ENCODE results near the gene CTSL.

CTSL gene

GRCh38 chr9:87687207-87687606 lies 38.7 kb upstream of the CTSL start:
- H3K27ac ChIP-seq, result no peak overlapping the region
- TF ChIP-seq ZFX (IDR thresholded peaks at IDR 0.05; ENCODE audit: borderline replicate concordance), result no peak
- TF ChIP-seq CTCF (IDR thresholded peaks at IDR 0.05), result no peak

GRCh38 chr9:87694236-87694755 lies 31.6 kb upstream of the CTSL start:
- no peak for TF ChIP-seq CTCF (IDR thresholded peaks at IDR 0.05)
- TF ChIP-seq ZFX (IDR thresholded peaks at IDR 0.05; ENCODE audit: borderline replicate concordance), result no peak
- H3K27ac ChIP-seq, result no peak overlapping the region

DNA sequence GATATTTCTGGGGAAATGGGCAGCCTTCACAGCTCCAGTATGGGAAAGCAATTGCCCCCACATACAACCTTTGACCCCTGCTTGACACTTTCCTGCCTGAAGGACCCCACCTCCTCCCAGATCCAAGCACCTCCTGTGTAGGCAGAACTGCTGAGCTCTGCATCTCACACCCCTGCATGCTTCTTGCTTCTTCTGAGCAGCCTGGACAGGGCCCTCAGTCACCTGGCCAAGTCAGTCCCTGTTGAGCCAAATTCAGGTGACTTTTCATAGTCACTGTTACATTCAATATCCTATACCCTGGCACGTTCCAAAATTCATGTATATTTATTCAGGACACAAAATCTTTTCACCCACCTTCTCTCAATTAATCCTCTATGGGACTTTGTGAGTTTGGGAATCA lies 30.4 kb upstream of the CTSL start:
- no peak overlapping the region for H3K27ac ChIP-seq
- no peak for TF ChIP-seq CTCF (IDR thresholded peaks at IDR 0.05)

DNA sequence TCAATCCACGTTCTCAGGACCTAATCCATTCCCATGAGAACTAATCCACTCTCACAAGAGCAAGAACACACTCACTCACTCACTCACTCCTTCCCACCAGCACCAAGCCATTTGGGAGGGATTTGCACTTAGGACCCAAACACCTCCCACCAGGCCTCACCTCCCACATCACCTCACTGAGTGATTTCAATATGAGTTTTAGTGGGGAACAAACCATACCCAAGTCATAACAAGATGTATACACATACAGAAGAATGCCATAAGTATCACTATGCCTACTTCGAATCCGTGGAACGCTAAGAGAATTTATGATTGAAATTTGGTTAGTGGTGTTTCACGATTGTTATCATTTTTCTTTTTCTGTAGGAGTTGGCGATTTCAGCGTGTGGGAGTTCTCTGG lies 29.3 kb upstream of the CTSL start:
- no peak for TF ChIP-seq CTCF (IDR thresholded peaks at IDR 0.05)
- no peak for TF ChIP-seq ZFX (IDR thresholded peaks at IDR 0.05; ENCODE audit: borderline replicate concordance)
- H3K27ac ChIP-seq, result no peak overlapping the region

GRCh38 chr9:87698069-87698809 lies 27.7 kb upstream of the CTSL start:
- H3K27ac ChIP-seq, result no peak overlapping the region
- TF ChIP-seq ZFX (IDR thresholded peaks at IDR 0.05; ENCODE audit: borderline replicate concordance) (no peak), CTCF (IDR thresholded peaks at IDR 0.05) (no peak)

GRCh38 chr9:87699835-87700234 lies 26.1 kb upstream of the CTSL start:
- H3K27ac ChIP-seq, result no peak overlapping the region
- TF ChIP-seq ZFX (IDR thresholded peaks at IDR 0.05; ENCODE audit: borderline replicate concordance), result no peak
- no peak for TF ChIP-seq CTCF (IDR thresholded peaks at IDR 0.05)

GRCh38 chr9:87701491-87701890 lies 24.4 kb upstream of the CTSL start:
- H3K27ac ChIP-seq, result no peak overlapping the region
- TF ChIP-seq CTCF (IDR thresholded peaks at IDR 0.05) (no peak), ZFX (IDR thresholded peaks at IDR 0.05; ENCODE audit: borderline replicate concordance) (no peak)

Data from 22Rv1 (cell line).